C1 segment of cervical spinal cord (tissue), 14 donors: ENCODE data around the gene KRTAP4-3.
"Not testable (repeated sequence)": the region's sequence is repeated elsewhere in the genome, so short reads cannot be mapped to it uniquely, and the experiment has no call there.

Experiments used
- DNase-seq, 14 donors: peaks; one replicate each; lab custom pipeline; 2025; lab: John Stamatoyannopoulos, UW

The KRTAP4-3 gene

GRCh38 chr17:41168121-41168520, at the start of gene KRTAP4-3:
TSS of gene KRTAP4-3 (minus strand) at chr17:41168221. CDS start at chr17:41168172, 49 bp downstream.
- no peak for DNase-seq

GRCh38 chr17:41215681-41216080, 47.7 kb upstream of the KRTAP4-3 start:
- no peak for DNase-seq

GRCh38 chr17:41212524-41213169, 44.6 kb upstream of the KRTAP4-3 start:
- no peak for DNase-seq

- no peak for DNase-seq
Measured at GRCh38 chr17:41211845-41212466, 43.9 kb upstream of the KRTAP4-3 start.

GRCh38 chr17:41199421-41200078, 31.5 kb upstream of the KRTAP4-3 start:
- no peak for DNase-seq

- DNase-seq: no peak
Measured at GRCh38 chr17:41196068-41196467, 28.0 kb upstream of the KRTAP4-3 start.

- DNase-seq: no peak
Measured at GRCh38 chr17:41190328-41190727, 22.3 kb upstream of the KRTAP4-3 start.

- DNase-seq: not testable (repeated sequence)
Measured at GRCh38 chr17:41189837-41190318, 21.9 kb upstream of the KRTAP4-3 start, which contains the start of gene KRTAP9-1. TSS of gene KRTAP9-1 (plus strand) at chr17:41189887. CDS start at chr17:41189887, 0 bp downstream.

GRCh38 chr17:41186872-41187271, 18.9 kb upstream of the KRTAP4-3 start:
- no peak for DNase-seq

- no peak for DNase-seq
Measured at GRCh38 chr17:41185001-41185400, 17.0 kb upstream of the KRTAP4-3 start.

- no peak for DNase-seq
Measured at GRCh38 chr17:41184480-41184961, 16.5 kb upstream of the KRTAP4-3 start, which contains the start of gene KRTAP4-1. TSS of gene KRTAP4-1 (minus strand) at chr17:41184911. CDS start at chr17:41184854, 57 bp downstream.

- no peak for DNase-seq
Measured at GRCh38 chr17:41178843-41179616, 11.0 kb upstream of the KRTAP4-3 start.

- no peak for DNase-seq
Measured at GRCh38 chr17:41178341-41178740, 10.3 kb upstream of the KRTAP4-3 start.

- no peak for DNase-seq
Measured at GRCh38 chr17:41177727-41178271, 9.8 kb upstream of the KRTAP4-3 start, which contains the start of gene KRTAP4-2. TSS of gene KRTAP4-2 (minus strand) at chr17:41178221. CDS start at chr17:41178164, 57 bp downstream.

GRCh38 chr17:41176744-41177387, 8.8 kb upstream of the KRTAP4-3 start:
- DNase-seq: no peak

- no peak for DNase-seq
Measured at GRCh38 chr17:41171886-41172285, 3.9 kb upstream of the KRTAP4-3 start.

GRCh38 chr17:41167561-41167960, 460 bp downstream of the KRTAP4-3 start:
- no peak for DNase-seq

- DNase-seq: no peak
Measured at GRCh38 chr17:41163828-41164227, 4.2 kb downstream of the KRTAP4-3 start.

GRCh38 chr17:41160648-41161047, 7.4 kb downstream of the KRTAP4-3 start, which contains the start of gene KRTAP4-4:
TSS of gene KRTAP4-4 (minus strand) at chr17:41160748. CDS start at chr17:41160691, 57 bp downstream.
- no peak for DNase-seq

- not testable (repeated sequence) for DNase-seq
Measured at GRCh38 chr17:41160190-41160589, 7.8 kb downstream of the KRTAP4-3 start.
